Sciatic nerve (tissue), 2 donors: ENCODE results near the gene LMTK3. TPM values are rescaled to one million over a fixed set of nuclear protein-coding genes. Genes with fewer than 3 reads are reported as not detected.

Experiments
- ATAC-seq: fragments of 200-7000 bp; cut with Tn5 transposase; one replicate; pipeline ENCODE4 v1.9.1; 2020; ENCODE audit warnings: mild to moderate bottlenecking, moderate library complexity
- DNase-seq: peaks from one replicate; pipeline ENCODE4 v3.0.0-alpha.2; 2020; ENCODE audit warnings: low spot score
- intact Hi-C: fragments of 100-400 bp; cut with DNase I; formaldehyde crosslinking; loops from one replicate; pipeline ENCODE4 v1.14.2; 2022
- total RNA-seq: library from RNA; stranded (reverse); fragmentation: NEBNext Ultra II Directional; extraction: Animal tissue kit (Norgen Biotek cat#: 25700); gene quantifications from one replicate; pipeline ENCODE4 v1.2.1, GENCODE V29; 2021
- donor health status: DM: no; HTN: no; CAD: no.
- donor health status: DM: no; HTN: no; CAD: no.

The LMTK3 gene
- total RNA-seq, 1 donor from 2014 or later: 0.76 TPM

DNA sequence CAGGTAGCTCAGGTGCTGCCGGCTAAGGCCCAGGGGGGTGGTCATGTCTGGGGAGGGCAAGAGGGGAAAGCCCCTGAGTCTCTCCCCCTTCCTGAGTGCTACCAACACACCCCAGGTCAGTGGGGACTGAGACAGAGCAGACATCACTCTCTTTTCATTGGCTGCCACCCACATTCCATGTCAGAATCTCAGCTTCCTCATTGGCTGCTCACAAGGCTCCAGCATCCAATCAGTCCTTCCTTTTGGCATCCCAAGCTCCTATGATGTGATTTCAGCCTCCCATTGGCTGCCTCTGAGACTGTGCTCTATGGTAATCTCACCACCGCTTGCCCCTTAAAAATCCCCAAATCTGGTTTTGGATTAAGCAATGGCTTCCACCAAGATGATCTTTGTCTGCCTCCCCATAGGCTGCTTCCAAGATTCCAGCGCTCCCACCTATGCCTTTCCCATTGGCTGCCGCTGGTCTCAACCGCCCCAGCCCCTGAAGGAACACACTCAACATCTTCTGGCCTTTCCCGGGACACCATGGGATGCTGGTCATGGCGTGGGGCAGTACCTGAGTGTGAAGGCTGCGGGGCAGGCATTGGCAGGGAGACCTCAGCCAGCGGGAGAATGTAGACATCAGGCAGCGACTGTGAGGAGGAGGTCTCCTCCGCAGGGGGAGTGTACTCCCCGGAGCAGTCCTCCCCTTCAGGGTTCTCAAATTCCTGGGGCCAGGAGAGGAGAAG lies 2.0 kb downstream of the LMTK3 start:
- intact Hi-C loops: no loop called here
- DNase-seq (no peak), ATAC-seq (no peak)

GRCh38 chr19:48508729-48509411 lies 2.8 kb downstream of the LMTK3 start:
- ATAC-seq: no peak
- intact Hi-C loops: no loop called here
- DNase-seq: no peak

DNA sequence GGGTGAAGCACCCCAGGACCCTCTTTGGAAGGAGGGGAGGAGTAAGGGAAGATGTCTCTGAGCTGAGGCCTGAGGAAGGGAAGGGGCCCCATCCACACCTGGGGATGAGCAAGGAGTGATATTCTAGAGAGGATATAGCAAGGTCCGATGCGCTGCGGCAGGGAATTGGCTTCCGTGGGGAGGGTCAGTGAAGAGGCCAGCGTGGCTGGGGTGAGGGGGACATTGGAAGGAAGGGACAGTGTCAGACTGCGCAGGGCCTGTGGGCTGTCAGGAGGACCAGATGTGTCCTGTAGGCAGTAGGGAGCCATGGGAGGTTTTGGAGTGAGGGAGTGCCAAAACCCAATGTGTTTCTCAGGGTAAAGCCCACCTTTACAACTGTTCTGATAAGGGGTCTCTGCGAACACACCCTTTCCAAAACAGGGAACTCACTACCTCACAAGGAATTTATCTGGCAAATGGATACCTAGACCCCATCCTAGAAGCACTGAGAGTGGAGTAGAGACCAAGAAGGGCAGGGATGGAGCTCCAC lies 3.7 kb downstream of the LMTK3 start:
- ATAC-seq: no peak
- intact Hi-C loops: no loop called here
- no peak for DNase-seq

DNA sequence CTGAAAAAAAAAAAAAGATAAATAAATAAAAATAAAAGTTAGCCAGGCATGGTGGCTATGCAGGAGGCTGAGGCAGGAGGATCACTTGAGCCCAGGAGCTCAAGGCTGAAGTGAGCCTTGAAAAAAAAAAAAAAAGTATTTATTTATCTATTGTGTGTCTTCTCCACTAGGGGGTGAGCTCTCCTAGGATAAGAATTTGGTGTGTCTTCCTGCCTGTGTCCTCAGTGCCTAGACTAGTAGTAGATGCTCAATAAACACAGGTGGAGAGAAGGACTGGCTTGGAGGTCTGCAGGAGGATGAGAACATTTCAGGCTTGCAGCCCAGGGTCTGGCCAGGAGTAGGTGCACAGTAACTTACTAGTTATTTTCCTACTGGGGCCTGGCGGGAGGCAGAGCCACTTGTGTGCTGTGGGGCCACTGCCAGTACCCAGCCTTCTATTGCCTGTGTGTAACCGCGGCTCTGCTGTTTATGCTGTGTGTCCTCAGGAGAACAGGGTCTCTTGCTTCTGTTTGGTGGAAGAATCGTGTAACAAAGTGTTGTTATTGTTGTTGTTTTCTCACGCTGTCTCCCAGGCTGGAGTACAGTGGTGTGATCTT lies 5.4 kb downstream of the LMTK3 start:
- intact Hi-C loops: no loop called here
- no peak for ATAC-seq
- DNase-seq: no peak

GRCh38 chr19:48502350-48503018 lies 9.2 kb downstream of the LMTK3 start:
- intact Hi-C loops: no loop called here
- DNase-seq (no peak), ATAC-seq (no peak)

DNA sequence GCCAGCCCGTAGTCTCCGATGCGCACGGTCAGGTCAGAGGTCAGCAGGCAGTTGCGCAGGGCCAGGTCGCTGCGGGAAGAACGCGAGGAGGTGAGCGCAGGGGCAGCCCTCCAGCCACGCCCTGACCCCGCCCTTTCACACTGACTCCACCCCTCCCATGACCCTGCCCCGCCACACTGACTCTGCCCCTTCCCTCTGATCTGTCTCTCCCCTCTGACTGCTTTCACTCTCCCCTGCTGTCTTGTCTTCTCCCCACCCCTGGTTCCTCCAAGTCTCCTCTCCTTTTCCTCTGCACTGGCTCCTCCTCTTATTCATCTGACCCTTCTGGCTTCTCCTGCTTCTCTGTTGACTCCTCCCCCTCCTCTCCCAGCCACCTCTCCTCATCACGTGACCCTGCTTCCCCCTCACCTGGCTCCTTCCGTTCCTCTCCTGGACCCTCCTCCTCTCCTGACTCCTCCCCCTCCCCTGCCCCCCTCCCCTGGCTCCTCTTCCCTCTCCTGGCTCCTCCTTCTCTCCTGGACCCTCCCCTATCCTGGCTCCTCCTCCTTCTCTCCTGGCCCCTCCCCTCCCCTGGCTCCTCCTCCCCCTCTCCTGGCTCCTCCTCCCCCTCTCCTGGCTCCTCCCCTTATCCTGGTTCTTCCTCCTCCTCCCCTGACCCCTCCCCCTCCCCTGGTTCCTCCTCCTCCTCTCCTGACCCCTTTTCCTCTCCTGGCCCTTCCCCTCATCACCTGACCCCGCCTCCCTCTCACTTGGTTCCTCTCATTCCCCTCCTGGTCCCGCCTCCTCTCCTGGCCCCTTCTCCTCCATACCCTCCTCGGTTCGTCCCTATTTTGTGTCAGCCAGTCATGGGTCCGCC lies 9.9 kb downstream of the LMTK3 start:
- ATAC-seq: peak; percentile 69
- intact Hi-C loops: no loop called here
- DNase-seq: no peak

GRCh38 chr19:48500830-48501493 lies 10.7 kb downstream of the LMTK3 start:
- intact Hi-C loops: no loop called here
- DNase-seq (no peak), ATAC-seq (no peak)

DNA sequence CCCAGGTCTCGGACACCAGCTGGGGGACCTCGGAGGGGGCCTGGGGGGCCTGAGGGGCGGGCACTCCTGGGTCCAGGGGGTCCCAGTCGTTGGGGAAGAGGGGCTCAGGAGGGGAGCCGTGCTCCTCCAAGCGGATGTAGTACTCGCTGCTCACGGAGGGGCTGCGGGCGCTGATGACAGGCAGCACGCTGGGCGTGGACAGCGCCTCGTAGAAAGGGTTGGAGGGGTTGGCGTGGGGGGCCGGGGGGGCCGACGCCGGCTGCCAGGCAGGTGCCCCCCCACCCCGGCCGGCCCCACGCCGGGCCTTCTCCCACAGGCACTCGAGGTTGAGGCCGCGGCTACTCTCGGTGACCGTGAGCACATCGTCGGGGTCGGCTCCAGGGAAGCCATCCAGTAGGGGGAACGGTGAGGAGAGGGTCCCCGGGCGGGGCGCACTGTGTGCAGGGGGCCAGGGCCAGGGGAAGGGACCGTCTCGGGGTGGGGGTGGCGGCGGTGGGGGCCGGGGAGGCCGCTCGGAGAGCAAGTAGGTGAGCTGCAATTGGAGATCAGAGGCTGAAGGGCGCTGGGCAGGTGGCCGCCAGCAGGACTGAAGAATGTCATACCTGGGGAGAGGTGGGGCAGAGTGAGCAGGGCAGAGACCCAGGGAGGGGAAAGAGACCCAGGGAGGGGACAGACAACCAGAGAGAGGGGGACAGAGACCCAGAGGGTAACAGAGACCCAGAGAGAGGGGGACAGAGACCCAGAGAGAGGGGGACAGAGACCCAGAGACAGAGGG lies 12.1 kb downstream of the LMTK3 start:
- DNase-seq (no peak), ATAC-seq (no peak)
- intact Hi-C loops: loop anchor here (10.0 kb wide), 1 partner anchor 95 kb away; no protein-coding TSS in a partner anchor

DNA sequence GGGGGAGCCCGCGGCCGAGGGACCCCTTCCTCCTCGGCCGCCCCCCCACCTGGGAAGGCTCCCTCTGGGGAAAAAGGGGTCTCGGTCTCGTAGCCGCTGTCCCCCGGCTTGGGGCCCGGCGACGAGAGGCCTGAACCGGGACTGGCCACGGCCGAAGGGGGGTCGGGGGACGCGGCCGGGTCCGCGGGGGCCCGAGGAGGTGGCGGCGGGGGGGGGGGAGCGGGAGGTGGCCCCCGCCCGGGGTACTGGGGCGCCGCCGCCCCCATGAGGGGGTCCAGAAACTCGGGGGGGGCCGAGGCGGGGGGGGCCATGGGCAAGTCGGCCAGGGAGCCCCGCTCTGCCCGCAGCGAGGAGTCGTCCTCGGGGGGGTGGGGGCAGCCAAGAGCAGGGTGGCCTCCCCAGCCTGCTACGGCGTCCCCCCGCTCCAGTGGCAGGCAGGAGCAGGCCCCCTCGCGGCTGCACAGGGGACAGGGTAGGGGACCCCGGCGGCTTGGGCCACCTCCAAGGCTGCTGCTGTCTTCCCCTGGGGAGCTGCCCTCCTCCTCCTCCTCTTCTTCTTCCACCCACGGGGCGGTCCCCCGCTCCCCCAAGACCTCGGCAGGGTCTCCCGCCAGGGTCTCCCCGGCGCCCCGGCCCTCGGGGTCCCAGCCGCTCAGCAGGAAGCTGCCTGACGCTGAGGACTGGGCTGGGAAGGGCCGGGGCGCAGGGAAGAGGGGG lies 12.9 kb downstream of the LMTK3 start:
- DNase-seq (no peak), ATAC-seq (no peak)
- intact Hi-C loops: loop anchor here (10.0 kb wide), 1 partner anchor 96 kb away; no protein-coding TSS in a partner anchor

- intact Hi-C loops: loop anchor here (10.0 kb wide), 1 partner anchor 97 kb away; no protein-coding TSS in a partner anchor
- ATAC-seq: no peak
- DNase-seq: no peak
Observed at GRCh38 chr19:48497728-48498594, 13.7 kb downstream of the LMTK3 start.

- intact Hi-C loops: loop anchor here (10.0 kb wide), 1 partner anchor 98 kb away; no protein-coding TSS in a partner anchor
- DNase-seq (no peak), ATAC-seq (no peak)
Observed at GRCh38 chr19:48496959-48497727, 14.5 kb downstream of the LMTK3 start.

DNA sequence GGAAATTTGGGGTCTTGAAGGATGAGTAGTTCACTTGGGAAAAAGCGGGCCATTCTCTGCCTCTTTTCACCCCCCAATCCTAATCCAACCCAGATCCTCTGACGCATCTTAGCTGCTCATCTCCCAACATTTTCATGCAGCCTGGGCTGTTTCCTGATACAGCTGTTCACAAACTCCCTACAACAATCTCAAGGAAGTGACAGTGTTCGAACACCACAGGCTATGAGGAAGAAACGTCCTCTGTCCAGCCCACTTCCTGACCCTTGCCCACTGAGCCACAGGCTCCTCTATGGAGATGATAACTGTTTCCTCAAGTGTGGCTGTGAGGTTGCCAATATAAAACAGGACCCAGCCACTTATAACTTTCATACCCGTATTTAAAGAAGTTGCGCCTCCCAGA lies 16.2 kb downstream of the LMTK3 start:
- DNase-seq: no peak
- no peak for ATAC-seq
- intact Hi-C loops: loop anchor here (10.0 kb wide), 1 partner anchor 99 kb away; no protein-coding TSS in a partner anchor

DNA sequence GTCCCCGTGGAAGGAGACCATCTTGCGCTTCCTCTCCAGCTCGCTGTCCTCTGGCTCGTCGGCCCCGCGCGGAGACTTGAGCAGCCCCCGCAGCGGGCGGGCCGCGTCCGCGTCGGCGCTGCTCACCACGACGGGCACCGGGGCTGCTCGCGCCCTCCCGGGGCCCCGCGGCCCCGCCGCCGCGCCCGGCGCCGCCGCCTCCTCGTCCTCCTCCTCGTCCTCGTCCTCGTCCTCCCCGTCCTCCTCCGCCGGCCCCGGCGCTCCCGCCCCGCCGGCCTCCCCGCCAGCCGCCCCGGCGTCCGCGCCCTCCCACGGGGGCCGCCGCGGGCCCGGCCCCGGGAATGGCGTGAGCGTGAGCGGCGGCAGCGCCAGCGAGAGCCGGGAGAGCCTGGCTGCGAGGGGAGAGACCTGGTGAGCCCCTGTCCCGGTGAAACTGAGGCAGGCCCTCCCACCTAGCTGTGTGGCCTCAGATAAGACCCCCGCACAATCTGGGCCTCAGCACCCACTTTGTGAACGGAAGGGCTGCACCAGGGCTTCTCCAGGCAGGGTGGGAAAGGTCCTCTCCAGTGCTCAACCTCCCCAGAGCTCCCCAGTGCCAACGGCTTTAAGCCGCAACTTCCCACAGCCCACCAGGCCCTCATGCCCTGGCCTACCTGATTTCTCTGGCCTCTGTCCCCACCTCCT lies 17.8 kb downstream of the LMTK3 start:
- intact Hi-C loops: loop anchor here (10.0 kb wide), 1 partner anchor 101 kb away; no protein-coding TSS in a partner anchor

More for the DNA sequence above, 17.8 kb downstream of the LMTK3 start:
- no peak for ATAC-seq
- no peak for DNase-seq
